Nucleus accumbens (tissue), 56 donors: ENCODE results near the gene HAGH.

Experiments used
- DNase-seq, 56 donors: peaks; one replicate each; lab custom pipeline; 2025; lab: John Stamatoyannopoulos, UW

The HAGH gene

GRCh38 chr16:1775846-1776671 is 50.6 kb downstream of the HAGH start:
- DNase-seq, result no peak

- DNase-seq, result no peak
Observed at GRCh38 chr16:1775006-1775845, 51.4 kb downstream of the HAGH start.

GRCh38 chr16:1774448-1774780 is 52.2 kb downstream of the HAGH start:
- DNase-seq, result no peak

GRCh38 chr16:1773703-1774447 is 52.8 kb downstream of the HAGH start:
- peak in 6 of 56 donors; percentile 10 to 52 (median 28) for DNase-seq

GRCh38 chr16:1772908-1773702 is 53.5 kb downstream of the HAGH start, which contains the start of gene MRPS34:
Gene MRPS34 (minus strand): TSS chr16:1773134. CDS start chr16:1773119, 15 bp downstream.
- peak in 53 of 56 donors; percentile 26 to 87 (median 66) for DNase-seq

- peak in 15 of 56 donors; percentile 13 to 57 (median 39) for DNase-seq
Observed at GRCh38 chr16:1772362-1772907, 54.2 kb downstream of the HAGH start, which contains the start of gene EME2. Gene EME2 (plus strand): TSS chr16:1772810. CDS start chr16:1773228, 418 bp downstream.

GRCh38 chr16:1771864-1772361 is 54.7 kb downstream of the HAGH start:
- peak in 1 of 56 donors; percentile 54 for DNase-seq

- peak in 53 of 56 donors; percentile 7 to 82 (median 56) for DNase-seq
Observed at GRCh38 chr16:1771188-1771863, 55.3 kb downstream of the HAGH start, which contains the start of gene NME3. Gene NME3 (minus strand): TSS chr16:1771543. CDS start chr16:1771534, 9 bp downstream.

- peak in 45 of 56 donors; percentile 3 to 72 (median 48) for DNase-seq
Observed at GRCh38 chr16:1770328-1771187, 56.1 kb downstream of the HAGH start.

GRCh38 chr16:1769402-1770300 is 57.0 kb downstream of the HAGH start:
- peak in 12 of 56 donors; percentile 5 to 72 (median 53) for DNase-seq

- no peak for DNase-seq
Observed at GRCh38 chr16:1768767-1769401, 57.7 kb downstream of the HAGH start.

GRCh38 chr16:1768061-1768766 is 58.4 kb downstream of the HAGH start:
- DNase-seq, result no peak

GRCh38 chr16:1767116-1767994 is 59.3 kb downstream of the HAGH start:
- no peak for DNase-seq

GRCh38 chr16:1766701-1767100 is 59.9 kb downstream of the HAGH start:
- no peak for DNase-seq
